Effector memory CD8-positive, alpha-beta T cell (primary cell): ENCODE measurements around the gene ZCCHC24.

Experiments
- ATAC-seq: fragments of 150-1000 bp; cut with Tn5 transposase; replicated peaks from 2 replicates; pipeline ENCODE4 v1.10.0; 2021; ENCODE audit warnings: mild to moderate bottlenecking, moderate library complexity
- DNase-seq, 3 experiments: peaks; one replicate each; pipeline ENCODE4 v3.0.0; 2021
- H3K27ac Mint-ChIP-seq, 2 donors: one replicate each; pipeline ENCODE4 v1.8.0; 2022; ENCODE audit warnings: mild to moderate bottlenecking in 2 of 2, mixed read lengths in 2 of 2, moderate library complexity in 2 of 2
- H3K27me3 Mint-ChIP-seq, 2 donors: one replicate each; pipeline ENCODE4 v1.8.0; 2022; ENCODE audit warnings: mixed read lengths in 2 of 2
- H3K36me3 Mint-ChIP-seq: one replicate; pipeline ENCODE4 v1.8.0; 2022; ENCODE audit warnings: mild to moderate bottlenecking, moderate library complexity, mixed read lengths; ENCODE audit not compliant: insufficient read depth
- H3K4me1 Mint-ChIP-seq, 2 donors: one replicate each; pipeline ENCODE4 v1.8.0; 2022; ENCODE audit warnings: low read depth in 2 of 2, mixed read lengths in 2 of 2
- H3K4me3 Mint-ChIP-seq, 2 donors: one replicate each; pipeline ENCODE4 v1.8.0; 2022; ENCODE audit warnings: mild to moderate bottlenecking in 2 of 2, mixed read lengths in 2 of 2, moderate library complexity in 2 of 2
- H3K9me3 Mint-ChIP-seq, 2 donors: one replicate each; pipeline ENCODE4 v1.8.0; 2022; ENCODE audit warnings: mixed read lengths in 2 of 2

ZCCHC24 gene

GRCh38 chr10:79358811-79359210, 86.6 kb downstream of the ZCCHC24 start:
- ATAC-seq = no peak
- H3K9me3 Mint-ChIP-seq = no peaks in the 10 kb centered on the region
- no peak overlapping the region for H3K4me3 Mint-ChIP-seq
- no peaks in the 10 kb centered on the region for H3K27me3 Mint-ChIP-seq
- peaks cover 9 to 15% of the 10 kb centered on the region in 2 donors for H3K4me1 Mint-ChIP-seq
- no peak overlapping the region for H3K27ac Mint-ChIP-seq
- no peak for DNase-seq
- peaks cover 18% of the 10 kb centered on the region for H3K36me3 Mint-ChIP-seq

- Mint-ChIP-seq H3K27ac (no peak overlapping the region), H3K4me1 (peaks cover 15 to 16% of the 10 kb centered on the region in 2 donors), H3K36me3 (peaks cover 27% of the 10 kb centered on the region), H3K27me3 (no peaks in the 10 kb centered on the region), H3K9me3 (no peaks in the 10 kb centered on the region), H3K4me3 (no peak overlapping the region)
- DNase-seq (no peak), ATAC-seq (no peak)
Observed at GRCh38 chr10:79357180-79357579, 88.2 kb downstream of the ZCCHC24 start.

- DNase-seq (no peak), ATAC-seq (peak; percentile 28)
- Mint-ChIP-seq H3K27me3 (no peaks in the 10 kb centered on the region), H3K9me3 (no peaks in the 10 kb centered on the region), H3K4me3 (no peak overlapping the region), H3K4me1 (peaks cover 6 to 17% of the 10 kb centered on the region in 2 donors), H3K27ac (no peak overlapping the region), H3K36me3 (peaks cover 34% of the 10 kb centered on the region)
Observed at GRCh38 chr10:79356104-79356503, 89.3 kb downstream of the ZCCHC24 start.

- ATAC-seq = no peak
- Mint-ChIP-seq H3K27ac (peak overlapping the region in 1 of 2 donors; percentile 60), H3K36me3 (peaks cover 37% of the 10 kb centered on the region), H3K9me3 (no peaks in the 10 kb centered on the region), H3K4me1 (peaks cover 6 to 17% of the 10 kb centered on the region in 2 donors), H3K27me3 (no peaks in the 10 kb centered on the region), H3K4me3 (no peak overlapping the region)
- no peak for DNase-seq
Observed at GRCh38 chr10:79355420-79356017, 89.9 kb downstream of the ZCCHC24 start.

GRCh38 chr10:79354615-79355014, 90.8 kb downstream of the ZCCHC24 start:
- ATAC-seq = no peak
- Mint-ChIP-seq H3K4me1 (peaks cover 13 to 23% of the 10 kb centered on the region in 2 donors), H3K27me3 (no peaks in the 10 kb centered on the region), H3K4me3 (no peak overlapping the region), H3K36me3 (peaks cover 46% of the 10 kb centered on the region), H3K9me3 (no peaks in the 10 kb centered on the region), H3K27ac (peak overlapping the region; percentile 60 to 78)
- no peak for DNase-seq

- DNase-seq = no peak
- no peaks in the 10 kb centered on the region for H3K27me3 Mint-ChIP-seq
- no peaks in the 10 kb centered on the region for H3K9me3 Mint-ChIP-seq
- H3K27ac Mint-ChIP-seq = peak overlapping the region; percentile 60 to 78
- no peak overlapping the region for H3K4me3 Mint-ChIP-seq
- peak; percentile 14 for ATAC-seq
- H3K36me3 Mint-ChIP-seq = peaks cover 50% of the 10 kb centered on the region
- H3K4me1 Mint-ChIP-seq = peaks cover 14 to 27% of the 10 kb centered on the region in 2 donors
Observed at GRCh38 chr10:79354141-79354540, 91.3 kb downstream of the ZCCHC24 start.

- Mint-ChIP-seq H3K27me3 (no peaks in the 10 kb centered on the region), H3K4me3 (no peak overlapping the region), H3K36me3 (peaks cover 55% of the 10 kb centered on the region), H3K9me3 (no peaks in the 10 kb centered on the region), H3K27ac (peak overlapping the region in 1 of 2 donors; percentile 60), H3K4me1 (peaks cover 18 to 32% of the 10 kb centered on the region in 2 donors)
- DNase-seq (no peak), ATAC-seq (no peak)
Observed at GRCh38 chr10:79353726-79354125, 91.7 kb downstream of the ZCCHC24 start.

- Mint-ChIP-seq H3K36me3 (peaks cover 62% of the 10 kb centered on the region), H3K9me3 (no peaks in the 10 kb centered on the region), H3K27ac (peak overlapping the region in 1 of 2 donors; percentile 38), H3K4me3 (no peak overlapping the region), H3K4me1 (peaks cover 22 to 36% of the 10 kb centered on the region in 2 donors), H3K27me3 (no peaks in the 10 kb centered on the region)
- DNase-seq (no peak), ATAC-seq (no peak)
Observed at GRCh38 chr10:79353000-79353406, 92.4 kb downstream of the ZCCHC24 start.

GRCh38 chr10:79352035-79352877, 93.2 kb downstream of the ZCCHC24 start:
- peaks cover 22 to 39% of the 10 kb centered on the region in 2 donors for H3K4me1 Mint-ChIP-seq
- peak overlapping the region in 1 of 2 donors; percentile 38 for H3K27ac Mint-ChIP-seq
- H3K27me3 Mint-ChIP-seq = no peaks in the 10 kb centered on the region
- no peaks in the 10 kb centered on the region for H3K9me3 Mint-ChIP-seq
- no peak overlapping the region for H3K4me3 Mint-ChIP-seq
- peaks cover 57% of the 10 kb centered on the region for H3K36me3 Mint-ChIP-seq
- no peak for ATAC-seq
- no peak for DNase-seq

- DNase-seq = no peak
- Mint-ChIP-seq H3K9me3 (no peaks in the 10 kb centered on the region), H3K27me3 (no peaks in the 10 kb centered on the region), H3K36me3 (peaks cover 59% of the 10 kb centered on the region), H3K4me3 (no peak overlapping the region), H3K4me1 (peaks cover 22 to 41% of the 10 kb centered on the region in 2 donors), H3K27ac (peak overlapping the region in 1 of 2 donors; percentile 96)
- no peak for ATAC-seq
Observed at GRCh38 chr10:79351332-79351731, 94.1 kb downstream of the ZCCHC24 start.

GRCh38 chr10:79350407-79351154, 94.8 kb downstream of the ZCCHC24 start:
- ATAC-seq = no peak
- H3K4me1 Mint-ChIP-seq = peaks cover 20 to 40% of the 10 kb centered on the region in 2 donors

GRCh38 chr10:79349766-79350406, 95.5 kb downstream of the ZCCHC24 start:
- H3K4me3 Mint-ChIP-seq = peak overlapping the region; percentile 84
- peaks cover 58% of the 10 kb centered on the region for H3K36me3 Mint-ChIP-seq
- H3K27ac Mint-ChIP-seq = peak overlapping the region; percentile 96 to 98
- ATAC-seq (no peak), DNase-seq (no peak)
- H3K27me3 Mint-ChIP-seq = no peaks in the 10 kb centered on the region
- no peaks in the 10 kb centered on the region for H3K9me3 Mint-ChIP-seq
- H3K4me1 Mint-ChIP-seq = peaks cover 16 to 37% of the 10 kb centered on the region in 2 donors

More at GRCh38 chr10:79350407-79351154, 94.8 kb downstream of the ZCCHC24 start:
- Mint-ChIP-seq H3K36me3 (peaks cover 61% of the 10 kb centered on the region), H3K27ac (peak overlapping the region; percentile 96 to 98), H3K27me3 (no peaks in the 10 kb centered on the region), H3K4me3 (no peak overlapping the region), H3K9me3 (no peaks in the 10 kb centered on the region)
- DNase-seq = no peak

- Mint-ChIP-seq H3K4me1 (peaks cover 16 to 39% of the 10 kb centered on the region in 2 donors), H3K27me3 (no peaks in the 10 kb centered on the region), H3K36me3 (peaks cover 53% of the 10 kb centered on the region), H3K27ac (peak overlapping the region; percentile 96 to 98), H3K4me3 (peak overlapping the region; percentile 84), H3K9me3 (no peaks in the 10 kb centered on the region)
- DNase-seq (no peak), ATAC-seq (no peak)
Observed at GRCh38 chr10:79349072-79349491, 96.3 kb downstream of the ZCCHC24 start.
